Adrenal gland (tissue), 5 donors: ENCODE results near the gene RAB4A.

Source experiments
- CTCF ChIP-seq, 6 experiments: fragments of 450-650 bp in 4 of 6; fragments of 200-600 bp in 2 of 6; sonication (generic) in 1 of 6; IDR thresholded peaks; 1 replicate in 5 of 6; 2 replicates in 1 of 6; pipeline versions ENCODE4 v1.5.1 to v1.8.0; 2016 to 2021; ENCODE audit warnings: antibody characterized with exemption in 6 of 6, mild to moderate bottlenecking in 2 of 6, moderate library complexity in 1 of 6
- POLR2A ChIP-seq, 2 donors: fragments of 450-650 bp; IDR thresholded peaks; one replicate each; pipeline ENCODE4 v1.6.1; 2017; ENCODE audit warnings: antibody characterized with exemption in 2 of 2, mild to moderate bottlenecking in 2 of 2, moderate library complexity in 1 of 2
- donor health status: DM: no; HTN: no; CAD: no.

- TF ChIP-seq CTCF (IDR thresholded peaks at IDR 0.05) (no peak), POLR2A (IDR thresholded peaks at IDR 0.05) (no peak)
Measured at GRCh38 chr1:229344937-229345684, 74.2 kb downstream of the RAB4A start.
